Activated T-cell treated with anti-CD3 and anti-CD28 coated beads, Interleukin-2, amount 50 U/mL, for 4 hours (primary cell): ENCODE results near the gene RPGR. TPM values are rescaled to one million over a fixed set of nuclear protein-coding genes. Genes with fewer than 3 reads are reported as not detected.
A peak's percentile ranks its signal among the peaks of the same experiment; 100 is the strongest.

ENCODE experiments used
- ATAC-seq, 2 donors: fragments of 200-7000 bp; cut with Tn5 transposase; one replicate each; pipeline ENCODE4 v1.10.0; 2021
- DNase-seq: peaks from one replicate; pipeline ENCODE4 v3.0.0-alpha.2; 2020
- H3K27me3 Mint-ChIP-seq: one replicate; pipeline ENCODE4 v1.8.0; 2021; ENCODE audit warnings: low read depth, mixed read lengths
- H3K36me3 Mint-ChIP-seq: one replicate; pipeline ENCODE4 v1.8.0; 2022; ENCODE audit warnings: mixed read lengths; ENCODE audit not compliant: insufficient read depth
- H3K4me1 Mint-ChIP-seq: one replicate; pipeline ENCODE4 v1.8.0; 2021; ENCODE audit warnings: low read depth, mixed read lengths
- H3K4me3 Mint-ChIP-seq: one replicate; pipeline ENCODE4 v1.8.0; 2021; ENCODE audit warnings: mild to moderate bottlenecking, moderate library complexity, mixed read lengths
- H3K9me3 Mint-ChIP-seq: one replicate; pipeline ENCODE4 v1.8.0; 2021; ENCODE audit warnings: mixed read lengths
- total RNA-seq, 3 donors: library from RNA; stranded (reverse); gene quantifications; one replicate each; pipeline ENCODE4 v1.2.1, GENCODE V29; 2021

The RPGR gene
- 10 to 100 TPM in 1 of 3 donors, 1 to 10 TPM in 2; 8.4 to 10.6 (median 9.2) TPM for total RNA-seq

GRCh38 chrX:38327007-38327774 lies at the start of gene RPGR:
TSS of gene RPGR (minus strand) at chrX:38327509. CDS start at chrX:38327367, 142 bp downstream.
- Mint-ChIP-seq H3K9me3 (no peaks in the 10 kb centered on the region), H3K27me3 (no peaks in the 10 kb centered on the region), H3K36me3 (no peaks in the 10 kb centered on the region), H3K4me1 (peaks cover 23% of the 10 kb centered on the region), H3K4me3 (peak within 1 kb of the TSS; percentile 91)
- ATAC-seq, result peak; percentile 96 to 97
- DNase-seq, result peak; percentile 83

GRCh38 chrX:38376747-38377146 lies 49.4 kb upstream of the RPGR start:
- H3K27me3 Mint-ChIP-seq, result peaks cover 3% of the 10 kb centered on the region
- DNase-seq, result no peak
- H3K4me1 Mint-ChIP-seq, result no peaks in the 10 kb centered on the region
- no peak for ATAC-seq
- no peaks in the 10 kb centered on the region for H3K9me3 Mint-ChIP-seq
- H3K36me3 Mint-ChIP-seq, result no peaks in the 10 kb centered on the region
- no peak overlapping the region for H3K4me3 Mint-ChIP-seq

GRCh38 chrX:38375891-38376290 lies 48.6 kb upstream of the RPGR start:
- H3K4me1 Mint-ChIP-seq, result no peaks in the 10 kb centered on the region
- no peaks in the 10 kb centered on the region for H3K9me3 Mint-ChIP-seq
- DNase-seq (no peak), ATAC-seq (no peak)
- peaks cover 3% of the 10 kb centered on the region for H3K27me3 Mint-ChIP-seq
- no peak overlapping the region for H3K4me3 Mint-ChIP-seq
- no peaks in the 10 kb centered on the region for H3K36me3 Mint-ChIP-seq

- Mint-ChIP-seq H3K27me3 (peaks cover 3% of the 10 kb centered on the region), H3K4me3 (no peak overlapping the region), H3K9me3 (no peaks in the 10 kb centered on the region), H3K36me3 (no peaks in the 10 kb centered on the region), H3K4me1 (no peaks in the 10 kb centered on the region)
- DNase-seq (no peak), ATAC-seq (no peak)
Observed at GRCh38 chrX:38374431-38374830, 47.1 kb upstream of the RPGR start.

- ATAC-seq, result no peak
- H3K4me1 Mint-ChIP-seq, result no peaks in the 10 kb centered on the region
- H3K9me3 Mint-ChIP-seq, result no peaks in the 10 kb centered on the region
- no peaks in the 10 kb centered on the region for H3K36me3 Mint-ChIP-seq
- peaks cover 3% of the 10 kb centered on the region for H3K27me3 Mint-ChIP-seq
- DNase-seq, result no peak
- no peak overlapping the region for H3K4me3 Mint-ChIP-seq
Observed at GRCh38 chrX:38371641-38372040, 44.3 kb upstream of the RPGR start.

- Mint-ChIP-seq H3K4me3 (no peak overlapping the region), H3K36me3 (no peaks in the 10 kb centered on the region), H3K9me3 (no peaks in the 10 kb centered on the region), H3K4me1 (no peaks in the 10 kb centered on the region), H3K27me3 (peaks cover 3% of the 10 kb centered on the region)
- ATAC-seq, result no peak
- DNase-seq, result no peak
Observed at GRCh38 chrX:38368774-38369173, 41.5 kb upstream of the RPGR start.

GRCh38 chrX:38365954-38366353 lies 38.6 kb upstream of the RPGR start:
- H3K36me3 Mint-ChIP-seq, result no peaks in the 10 kb centered on the region
- no peak for DNase-seq
- no peak for ATAC-seq
- H3K4me1 Mint-ChIP-seq, result no peaks in the 10 kb centered on the region
- H3K9me3 Mint-ChIP-seq, result no peaks in the 10 kb centered on the region
- H3K27me3 Mint-ChIP-seq, result no peaks in the 10 kb centered on the region
- H3K4me3 Mint-ChIP-seq, result no peak overlapping the region

GRCh38 chrX:38363046-38363445 lies 35.7 kb upstream of the RPGR start:
- Mint-ChIP-seq H3K4me3 (no peak overlapping the region), H3K36me3 (no peaks in the 10 kb centered on the region), H3K9me3 (no peaks in the 10 kb centered on the region), H3K27me3 (no peaks in the 10 kb centered on the region), H3K4me1 (no peaks in the 10 kb centered on the region)
- DNase-seq, result no peak
- ATAC-seq, result no peak

GRCh38 chrX:38357747-38358673 lies 30.7 kb upstream of the RPGR start:
- no peaks in the 10 kb centered on the region for H3K4me1 Mint-ChIP-seq
- DNase-seq (no peak), ATAC-seq (no peak)
- no peaks in the 10 kb centered on the region for H3K36me3 Mint-ChIP-seq
- H3K27me3 Mint-ChIP-seq, result no peaks in the 10 kb centered on the region
- no peaks in the 10 kb centered on the region for H3K9me3 Mint-ChIP-seq
- no peak overlapping the region for H3K4me3 Mint-ChIP-seq

- Mint-ChIP-seq H3K36me3 (no peaks in the 10 kb centered on the region), H3K4me3 (no peak overlapping the region), H3K27me3 (peaks cover under 1% of the 10 kb centered on the region), H3K4me1 (no peaks in the 10 kb centered on the region), H3K9me3 (no peaks in the 10 kb centered on the region)
- no peak for ATAC-seq
- DNase-seq, result no peak
Observed at GRCh38 chrX:38356401-38356800, 29.1 kb upstream of the RPGR start.

GRCh38 chrX:38352362-38352761 lies 25.1 kb upstream of the RPGR start, which contains the start of gene OTC:
TSS of gene OTC (plus strand) at chrX:38352604. CDS start at chrX:38352697, 93 bp downstream.
- H3K9me3 Mint-ChIP-seq, result no peaks in the 10 kb centered on the region
- H3K36me3 Mint-ChIP-seq, result no peaks in the 10 kb centered on the region
- H3K4me1 Mint-ChIP-seq, result no peaks in the 10 kb centered on the region
- no peak for DNase-seq
- H3K4me3 Mint-ChIP-seq, result no peak within 1 kb of the TSS
- H3K27me3 Mint-ChIP-seq, result peaks cover 2% of the 10 kb centered on the region
- ATAC-seq, result no peak

- Mint-ChIP-seq H3K27me3 (peaks cover 2% of the 10 kb centered on the region), H3K9me3 (no peaks in the 10 kb centered on the region), H3K36me3 (no peaks in the 10 kb centered on the region), H3K4me1 (no peaks in the 10 kb centered on the region), H3K4me3 (no peak overlapping the region)
- no peak for DNase-seq
- ATAC-seq, result no peak
Observed at GRCh38 chrX:38351346-38351745, 24.0 kb upstream of the RPGR start.

- no peak for ATAC-seq
- Mint-ChIP-seq H3K4me1 (no peaks in the 10 kb centered on the region), H3K27me3 (peaks cover 10% of the 10 kb centered on the region), H3K36me3 (no peaks in the 10 kb centered on the region), H3K9me3 (no peaks in the 10 kb centered on the region), H3K4me3 (no peak overlapping the region)
- DNase-seq, result no peak
Observed at GRCh38 chrX:38347136-38347535, 19.8 kb upstream of the RPGR start.

- peaks cover 8% of the 10 kb centered on the region for H3K27me3 Mint-ChIP-seq
- no peaks in the 10 kb centered on the region for H3K9me3 Mint-ChIP-seq
- no peaks in the 10 kb centered on the region for H3K36me3 Mint-ChIP-seq
- DNase-seq (no peak), ATAC-seq (no peak)
- no peaks in the 10 kb centered on the region for H3K4me1 Mint-ChIP-seq
- H3K4me3 Mint-ChIP-seq, result no peak overlapping the region
Observed at GRCh38 chrX:38346150-38346549, 18.8 kb upstream of the RPGR start.
